Activated naive CD8-positive, alpha-beta T cell treated with anti-CD3 and anti-CD28 coated beads, Interleukin-2, amount 10 ng/mL, durations not matched to agents 7 days and 5 days (primary cell): ENCODE measurements around the gene ABCC1. TPM values are rescaled to one million over a fixed set of nuclear protein-coding genes. Genes with fewer than 3 reads are reported as not detected.
"Not testable (repeated sequence)": the region's sequence is repeated elsewhere in the genome, so short reads cannot be mapped to it uniquely, and the experiment has no call there.

Experiments used
- ATAC-seq: fragments of 150-1000 bp; cut with Tn5 transposase; one replicate; pipeline ENCODE4 v1.10.0; 2021; ENCODE audit warnings: low read depth, moderate library complexity
- POLR2A ChIA-PET: fragments of 350-600 bp; sonication (Branson Sonifier 250); formaldehyde crosslinking; loops from one replicate; lab custom pipeline; 2021; ENCODE audit warnings: antibody characterized with exemption; lab: Charles Lee
- DNase-seq: peaks from one replicate; pipeline ENCODE4 v3.0.0; 2021
- H3K27ac Mint-ChIP-seq: one replicate; pipeline ENCODE4 v1.8.0; 2022; ENCODE audit warnings: mild to moderate bottlenecking, mixed read lengths
- H3K27me3 Mint-ChIP-seq: one replicate; pipeline ENCODE4 v1.8.0; 2022; ENCODE audit warnings: mild to moderate bottlenecking, moderate library complexity, mixed read lengths
- H3K36me3 Mint-ChIP-seq: one replicate; pipeline ENCODE4 v1.8.0; 2021; ENCODE audit warnings: mild to moderate bottlenecking, mixed read lengths
- H3K4me1 Mint-ChIP-seq: one replicate; pipeline ENCODE4 v1.8.0; 2021; ENCODE audit warnings: mixed read lengths
- H3K4me3 Mint-ChIP-seq: one replicate; pipeline ENCODE4 v1.8.0; 2022; ENCODE audit warnings: mild to moderate bottlenecking, moderate library complexity, mixed read lengths
- H3K9me3 Mint-ChIP-seq: one replicate; pipeline ENCODE4 v1.8.0; 2021; ENCODE audit warnings: mixed read lengths
- total RNA-seq, 2 experiments: library from RNA; stranded (reverse); gene quantifications; one replicate each; pipeline ENCODE4 v1.2.3, GENCODE V29; 2021

Gene ABCC1
- total RNA-seq, 2 experiments from 2014 or later = 55.2 to 62.5 TPM

GRCh38 chr16:16164243-16164642 lies 214.8 kb downstream of the ABCC1 start:
- Mint-ChIP-seq H3K36me3 (no peaks in the 10 kb centered on the region), H3K27ac (no peak overlapping the region), H3K27me3 (no peaks in the 10 kb centered on the region), H3K4me1 (no peaks in the 10 kb centered on the region), H3K4me3 (no peak overlapping the region), H3K9me3 (peaks cover 7% of the 10 kb centered on the region)
- DNase-seq (no peak), ATAC-seq (no peak)
- POLR2A ChIA-PET = no interaction called here

DNA sequence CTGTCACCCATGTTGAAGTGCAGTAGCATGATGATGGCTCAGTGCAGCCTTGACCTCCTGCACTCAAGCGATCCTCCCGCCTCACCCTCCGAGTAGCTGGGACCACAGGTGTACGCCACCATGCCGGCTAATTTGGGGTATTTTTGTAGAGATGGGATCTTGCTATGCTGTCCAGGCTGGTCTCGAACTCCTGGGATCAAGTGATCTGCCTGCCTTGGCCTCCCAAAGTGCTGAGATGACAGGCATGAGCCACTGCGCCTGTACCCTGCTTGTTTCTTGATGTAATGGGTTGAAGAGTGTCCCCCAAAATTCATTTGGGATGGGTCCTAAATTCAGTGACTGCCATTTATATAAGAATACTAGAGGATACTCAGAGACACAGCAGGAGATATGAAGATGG lies 216.7 kb downstream of the ABCC1 start:
- H3K36me3 Mint-ChIP-seq = no peaks in the 10 kb centered on the region
- no peaks in the 10 kb centered on the region for H3K27me3 Mint-ChIP-seq
- no peaks in the 10 kb centered on the region for H3K4me1 Mint-ChIP-seq
- H3K4me3 Mint-ChIP-seq = no peak overlapping the region
- no peak for ATAC-seq
- no peak overlapping the region for H3K27ac Mint-ChIP-seq
- H3K9me3 Mint-ChIP-seq = peaks cover 3% of the 10 kb centered on the region
- DNase-seq = no peak
- POLR2A ChIA-PET = no interaction called here

DNA sequence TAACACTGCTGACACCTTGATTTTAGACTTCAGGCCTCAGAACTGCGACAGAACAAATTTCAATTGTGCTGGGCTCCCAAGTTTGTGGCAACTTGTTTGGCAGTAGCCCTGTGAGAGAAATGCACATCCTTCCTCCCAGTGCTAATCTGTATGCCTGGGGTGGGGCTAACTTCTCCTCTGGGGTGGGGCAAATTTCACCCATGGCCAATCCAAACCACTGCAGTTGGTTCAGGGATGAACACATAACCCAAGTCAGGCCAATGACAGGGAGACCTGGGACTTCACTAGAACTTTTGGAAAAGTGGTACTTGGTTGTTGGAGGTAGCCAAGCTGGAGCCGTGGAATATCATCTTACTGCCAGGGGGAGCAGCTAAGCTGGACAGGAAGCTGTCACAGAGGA lies 217.5 kb downstream of the ABCC1 start:
- Mint-ChIP-seq H3K9me3 (no peaks in the 10 kb centered on the region), H3K36me3 (no peaks in the 10 kb centered on the region), H3K27me3 (no peaks in the 10 kb centered on the region), H3K27ac (no peak overlapping the region), H3K4me3 (no peak overlapping the region), H3K4me1 (no peaks in the 10 kb centered on the region)
- POLR2A ChIA-PET = no interaction called here
- DNase-seq (no peak), ATAC-seq (no peak)

DNA sequence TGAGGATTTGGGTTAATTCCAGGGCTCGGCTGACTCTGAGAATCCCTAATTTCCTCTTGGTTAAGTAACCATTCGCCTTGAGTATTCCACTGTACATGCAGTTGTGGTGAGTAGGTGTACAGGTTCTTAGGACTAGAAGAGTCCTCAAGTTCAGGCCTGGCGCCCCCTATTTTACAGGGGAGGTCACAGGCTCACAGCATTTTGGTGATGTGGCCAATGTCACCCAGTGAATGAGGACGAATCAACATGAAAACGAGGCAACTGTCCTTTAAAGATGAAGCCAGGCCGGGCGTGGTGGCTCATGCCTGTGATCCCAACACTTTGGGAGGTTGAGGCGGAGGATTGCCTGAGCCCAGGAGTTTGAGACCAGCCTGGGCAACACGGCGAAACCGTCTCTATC lies 218.5 kb downstream of the ABCC1 start:
- Mint-ChIP-seq H3K27ac (no peak overlapping the region), H3K36me3 (no peaks in the 10 kb centered on the region), H3K4me3 (no peak overlapping the region), H3K9me3 (no peaks in the 10 kb centered on the region), H3K4me1 (no peaks in the 10 kb centered on the region), H3K27me3 (no peaks in the 10 kb centered on the region)
- POLR2A ChIA-PET = no interaction called here
- ATAC-seq = no peak
- no peak for DNase-seq

- H3K27ac Mint-ChIP-seq = no peak overlapping the region
- no peak for ATAC-seq
- POLR2A ChIA-PET = no interaction called here
Observed at GRCh38 chr16:16168431-16168830, 219.0 kb downstream of the ABCC1 start.

GRCh38 chr16:16169615-16170014 lies 220.2 kb downstream of the ABCC1 start:
- no peaks in the 10 kb centered on the region for H3K36me3 Mint-ChIP-seq
- no peak overlapping the region for H3K27ac Mint-ChIP-seq
- H3K27me3 Mint-ChIP-seq = no peaks in the 10 kb centered on the region
- DNase-seq = no peak
- no peak for ATAC-seq
- no peaks in the 10 kb centered on the region for H3K9me3 Mint-ChIP-seq
- POLR2A ChIA-PET = no interaction called here
- no peaks in the 10 kb centered on the region for H3K4me1 Mint-ChIP-seq
- H3K4me3 Mint-ChIP-seq = no peak overlapping the region

More at GRCh38 chr16:16168431-16168830, 219.0 kb downstream of the ABCC1 start:
- H3K4me1 Mint-ChIP-seq = no peaks in the 10 kb centered on the region
- no peaks in the 10 kb centered on the region for H3K36me3 Mint-ChIP-seq
- H3K9me3 Mint-ChIP-seq = no peaks in the 10 kb centered on the region
- DNase-seq = no peak
- no peak overlapping the region for H3K4me3 Mint-ChIP-seq
- H3K27me3 Mint-ChIP-seq = no peaks in the 10 kb centered on the region

DNA sequence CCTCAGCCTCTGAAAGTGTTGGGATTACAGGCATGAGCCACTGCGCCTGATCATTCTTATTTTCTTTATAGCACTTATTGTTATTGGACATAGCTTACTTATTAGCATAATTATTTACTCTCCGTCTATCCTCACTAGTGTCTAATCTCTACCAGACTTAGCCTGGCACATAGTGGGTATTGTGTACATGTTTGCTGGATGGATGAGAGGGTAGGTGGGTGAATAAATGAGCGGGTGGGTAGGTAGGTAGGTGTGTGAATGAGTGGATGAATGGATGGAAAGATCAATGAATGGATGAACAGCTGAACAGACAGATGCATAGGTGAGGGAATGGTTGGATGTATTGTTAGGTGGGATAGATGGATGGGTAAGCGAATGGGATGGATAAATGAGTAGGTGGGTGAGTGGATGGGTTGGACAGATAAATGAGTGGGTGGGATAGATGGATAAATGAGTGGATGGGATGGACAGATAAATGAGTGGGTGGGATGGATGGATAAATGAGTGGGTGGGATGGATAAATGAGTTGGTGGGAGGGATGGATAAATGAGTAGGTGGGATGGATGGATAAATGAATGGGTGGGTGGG lies 222.0 kb downstream of the ABCC1 start:
- Mint-ChIP-seq H3K4me1 (no peaks in the 10 kb centered on the region), H3K36me3 (no peaks in the 10 kb centered on the region), H3K4me3 (no peak overlapping the region), H3K27me3 (no peaks in the 10 kb centered on the region), H3K27ac (no peak overlapping the region), H3K9me3 (peaks cover 2% of the 10 kb centered on the region)
- DNase-seq (no peak), ATAC-seq (no peak)
- POLR2A ChIA-PET = no interaction called here

DNA sequence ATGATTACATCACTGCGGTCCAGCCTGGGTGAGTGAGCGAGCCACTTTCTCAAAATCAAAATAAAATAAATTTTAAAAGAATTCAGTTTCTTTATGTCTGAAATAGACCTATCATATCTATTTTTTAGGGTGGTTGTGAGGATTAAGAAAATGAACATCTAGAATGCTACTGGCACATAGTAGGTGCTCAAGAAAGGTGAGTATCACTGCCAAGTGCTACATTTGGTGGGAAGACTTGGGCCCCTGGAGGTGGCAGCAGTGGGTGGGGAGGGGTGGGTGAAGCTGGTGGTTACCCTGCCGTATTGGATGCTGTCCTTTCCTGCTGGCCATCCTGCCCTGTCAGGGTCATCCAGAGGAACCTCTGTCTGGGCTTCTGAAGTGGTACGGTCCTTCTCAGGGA lies 223.6 kb downstream of the ABCC1 start:
- Mint-ChIP-seq H3K4me1 (no peaks in the 10 kb centered on the region), H3K27ac (no peak overlapping the region), H3K4me3 (no peak overlapping the region), H3K36me3 (no peaks in the 10 kb centered on the region), H3K9me3 (peaks cover 2% of the 10 kb centered on the region), H3K27me3 (no peaks in the 10 kb centered on the region)
- ATAC-seq = no peak
- POLR2A ChIA-PET = no interaction called here
- no peak for DNase-seq

DNA sequence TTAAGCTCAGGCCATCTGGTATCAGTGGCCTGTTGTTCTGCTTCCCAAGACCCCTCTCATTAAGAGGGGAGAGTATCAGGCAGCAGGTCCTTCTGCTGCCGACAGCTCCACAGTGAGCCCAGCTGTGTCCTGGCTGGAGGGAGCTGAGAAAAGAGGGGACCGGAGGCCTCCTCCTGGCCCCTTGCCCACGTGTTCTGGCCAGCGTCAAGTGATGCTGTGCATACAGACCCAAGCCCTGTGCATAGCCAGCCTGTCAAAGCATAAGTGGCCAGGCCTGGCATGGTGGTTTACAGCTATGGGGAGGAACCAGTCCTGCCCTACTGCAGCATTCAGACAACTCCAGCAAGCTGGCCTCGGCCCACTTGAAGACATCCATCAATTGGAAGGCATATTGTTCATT lies 225.9 kb downstream of the ABCC1 start:
- Mint-ChIP-seq H3K36me3 (no peaks in the 10 kb centered on the region), H3K27ac (no peak overlapping the region), H3K9me3 (peaks cover 2% of the 10 kb centered on the region), H3K4me3 (no peak overlapping the region), H3K4me1 (no peaks in the 10 kb centered on the region), H3K27me3 (no peaks in the 10 kb centered on the region)
- no peak for ATAC-seq
- POLR2A ChIA-PET = no interaction called here
- DNase-seq = no peak

GRCh38 chr16:16176328-16176727 lies 226.9 kb downstream of the ABCC1 start:
- Mint-ChIP-seq H3K9me3 (peaks cover 2% of the 10 kb centered on the region), H3K27ac (no peak overlapping the region), H3K4me3 (no peak overlapping the region), H3K4me1 (no peaks in the 10 kb centered on the region), H3K36me3 (no peaks in the 10 kb centered on the region), H3K27me3 (no peaks in the 10 kb centered on the region)
- no peak for ATAC-seq
- DNase-seq = no peak
- POLR2A ChIA-PET = no interaction called here

GRCh38 chr16:16178455-16179162 lies 229.2 kb downstream of the ABCC1 start:
- DNase-seq (no peak), ATAC-seq (no peak)
- peaks cover 2% of the 10 kb centered on the region for H3K27me3 Mint-ChIP-seq
- no peak overlapping the region for H3K4me3 Mint-ChIP-seq
- POLR2A ChIA-PET = no interaction called here
- no peaks in the 10 kb centered on the region for H3K4me1 Mint-ChIP-seq
- no peaks in the 10 kb centered on the region for H3K36me3 Mint-ChIP-seq
- H3K9me3 Mint-ChIP-seq = peaks cover 2% of the 10 kb centered on the region
- no peak overlapping the region for H3K27ac Mint-ChIP-seq

- H3K4me1 Mint-ChIP-seq, H3K4me3 Mint-ChIP-seq, H3K36me3 Mint-ChIP-seq, H3K27me3 Mint-ChIP-seq, DNase-seq, ATAC-seq, H3K9me3 Mint-ChIP-seq, POLR2A ChIA-PET, H3K27ac Mint-ChIP-seq: not testable (repeated sequence)
Observed at GRCh38 chr16:16181748-16182147, 232.3 kb downstream of the ABCC1 start.

GRCh38 chr16:16182918-16183317 lies 233.5 kb downstream of the ABCC1 start:
- Mint-ChIP-seq H3K27me3 (peaks cover 4% of the 10 kb centered on the region), H3K9me3 (no peaks in the 10 kb centered on the region), H3K4me1 (no peaks in the 10 kb centered on the region), H3K4me3 (no peak overlapping the region), H3K36me3 (no peaks in the 10 kb centered on the region), H3K27ac (no peak overlapping the region)
- ATAC-seq = no peak
- POLR2A ChIA-PET = no interaction called here
- DNase-seq = no peak

DNA sequence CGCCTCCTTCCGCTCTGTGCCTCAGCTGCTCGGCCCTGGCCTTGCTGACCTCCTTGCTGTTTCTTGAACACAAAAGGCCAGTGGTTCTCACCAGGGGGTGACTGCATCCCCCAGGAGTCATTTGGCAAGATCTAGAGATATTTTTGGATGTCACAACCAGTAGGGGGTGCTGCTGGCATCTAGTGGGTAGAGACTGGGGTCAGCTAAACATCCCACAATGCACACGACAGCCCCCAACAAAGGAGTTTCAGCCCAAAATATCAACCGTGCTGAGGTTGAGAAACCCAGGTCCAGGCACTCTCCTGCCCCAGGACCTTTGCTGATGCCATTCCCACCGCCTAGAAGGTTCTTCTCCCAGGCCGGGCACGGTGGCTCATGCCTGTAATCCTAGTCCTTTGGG lies 234.1 kb downstream of the ABCC1 start:
- H3K27ac Mint-ChIP-seq = no peak overlapping the region

More for the DNA sequence above, 234.1 kb downstream of the ABCC1 start:
- H3K36me3 Mint-ChIP-seq = no peaks in the 10 kb centered on the region
- H3K27me3 Mint-ChIP-seq = peaks cover 4% of the 10 kb centered on the region
- no peaks in the 10 kb centered on the region for H3K4me1 Mint-ChIP-seq
- no peak for DNase-seq
- POLR2A ChIA-PET = no interaction called here
- no peak for ATAC-seq
- no peaks in the 10 kb centered on the region for H3K9me3 Mint-ChIP-seq
- no peak overlapping the region for H3K4me3 Mint-ChIP-seq
